ENCODE results near the gene GLS2.
A peak's percentile ranks its signal among the peaks of the same experiment; 100 is the strongest.
"Not testable (repeated sequence)": the region's sequence is repeated elsewhere in the genome, so short reads cannot be mapped to it uniquely, and the experiment has no call there.

GLS2 gene

GRCh38 chr12:56510786-56511185, 22.8 kb upstream of the GLS2 start:
- no peak for TF ChIP-seq CTCF (conservative IDR thresholded peaks at IDR 0.05; ENCODE audit: low read length)
- DNase-seq (ENCODE audit: low read depth), result no peak
- H3K4me3 ChIP-seq (ENCODE audit: low read length), result no peak overlapping the region

- not testable (repeated sequence) for DNase-seq (ENCODE audit: low read depth); H3K4me3 ChIP-seq (ENCODE audit: low read length)
Observed at GRCh38 chr12:56499879-56500278, 11.9 kb upstream of the GLS2 start.

- DNase-seq (ENCODE audit: low read depth); H3K4me3 ChIP-seq (ENCODE audit: low read length): not testable (repeated sequence)
Observed at GRCh38 chr12:56499452-56499851, 11.5 kb upstream of the GLS2 start.

DNA sequence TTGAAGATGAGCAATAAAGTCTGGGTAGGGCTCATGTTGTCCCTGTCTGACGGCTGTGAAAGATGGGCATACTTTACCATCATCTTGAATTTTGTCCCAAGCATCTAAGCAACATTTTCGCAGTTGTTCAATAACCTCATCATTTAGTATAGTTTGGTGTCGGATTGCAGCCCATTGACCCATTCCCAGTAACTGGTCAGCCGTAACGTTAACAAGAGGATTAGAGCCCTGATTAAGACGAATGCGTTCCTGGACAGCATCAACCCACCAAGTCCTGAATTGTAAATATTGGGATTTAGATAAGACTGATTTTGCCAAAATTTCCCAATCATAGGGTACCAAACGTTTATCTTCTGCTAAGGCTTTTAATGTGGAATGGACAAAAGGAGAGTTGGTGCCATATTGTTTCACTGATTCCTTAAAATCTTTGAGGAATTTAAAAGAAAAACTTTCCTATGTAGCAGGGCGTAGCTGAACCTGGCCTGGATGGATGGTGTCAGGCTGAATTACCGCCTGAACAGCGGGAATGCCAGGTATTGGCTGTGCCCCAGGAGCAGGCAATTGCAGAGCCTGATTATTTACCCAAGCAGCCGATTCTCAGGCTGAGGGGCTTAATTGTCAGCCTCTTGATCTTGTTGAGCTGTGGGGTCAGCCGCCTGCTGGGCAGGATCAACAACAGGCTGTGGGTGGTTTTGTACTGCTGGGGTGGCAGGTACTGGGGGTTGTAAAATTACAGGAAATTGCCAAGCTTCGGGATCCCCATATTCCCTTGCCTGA, 10.4 kb upstream of the GLS2 start:
- not testable (repeated sequence) for DNase-seq (ENCODE audit: low read depth); H3K4me3 ChIP-seq (ENCODE audit: low read length)

DNA sequence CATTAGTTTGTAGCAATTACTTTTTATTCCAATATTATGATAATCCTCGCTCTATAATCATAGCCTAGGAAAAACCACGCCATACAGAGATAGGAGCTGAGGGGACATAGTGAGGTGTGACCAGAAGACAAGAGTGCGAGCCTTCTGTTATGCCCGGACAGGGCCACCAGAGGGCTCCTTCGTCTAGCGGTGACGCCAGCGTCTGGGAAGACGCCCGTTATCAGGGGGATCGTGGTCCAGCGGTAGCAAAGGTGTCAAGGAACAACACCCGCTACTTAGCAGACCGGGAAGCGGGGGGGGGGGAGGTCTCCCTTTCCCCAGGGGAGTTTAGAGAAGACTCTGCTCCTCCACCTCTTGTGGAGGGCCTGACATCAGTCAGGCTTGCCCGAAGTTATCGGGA, 8.7 kb upstream of the GLS2 start:
- TF ChIP-seq CTCF (conservative IDR thresholded peaks at IDR 0.05; ENCODE audit: low read length), result peak; percentile 41

GRCh38 chr12:56494481-56494880, 6.5 kb upstream of the GLS2 start:
- DNase-seq (ENCODE audit: low read depth); H3K4me3 ChIP-seq (ENCODE audit: low read length): not testable (repeated sequence)

More for the DNA sequence above, 8.7 kb upstream of the GLS2 start:
- H3K4me3 ChIP-seq (ENCODE audit: low read length), result peak overlapping the region; percentile 20
- peak; percentile 20 for DNase-seq (ENCODE audit: low read depth)

DNA sequence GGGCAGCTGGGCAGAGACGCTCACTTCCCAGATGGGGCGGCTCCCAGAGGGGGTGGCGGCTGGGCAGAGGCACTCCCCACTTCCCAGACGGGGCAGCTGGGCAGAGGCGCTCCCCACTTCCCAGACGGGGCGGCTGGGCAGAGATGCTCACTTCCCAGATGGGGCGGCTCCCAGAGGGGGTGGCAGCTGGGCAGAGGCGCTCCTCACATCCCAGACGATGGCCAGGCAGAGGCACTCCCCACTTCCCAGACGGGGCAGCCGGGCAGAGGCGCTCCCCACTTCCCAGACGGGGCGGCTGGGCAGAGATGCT, 6.1 kb upstream of the GLS2 start:
- H3K4me3 ChIP-seq (ENCODE audit: low read length); DNase-seq (ENCODE audit: low read depth): not testable (repeated sequence)

- not testable (repeated sequence) for DNase-seq (ENCODE audit: low read depth); H3K4me3 ChIP-seq (ENCODE audit: low read length)
Observed at GRCh38 chr12:56493409-56494105, 5.6 kb upstream of the GLS2 start.

- H3K4me3 ChIP-seq (ENCODE audit: low read length), result no peak overlapping the region
- TF ChIP-seq CTCF (conservative IDR thresholded peaks at IDR 0.05; ENCODE audit: low read length), result no peak
- no peak for DNase-seq (ENCODE audit: low read depth)
Observed at GRCh38 chr12:56490360-56490759, 2.4 kb upstream of the GLS2 start.

DNA sequence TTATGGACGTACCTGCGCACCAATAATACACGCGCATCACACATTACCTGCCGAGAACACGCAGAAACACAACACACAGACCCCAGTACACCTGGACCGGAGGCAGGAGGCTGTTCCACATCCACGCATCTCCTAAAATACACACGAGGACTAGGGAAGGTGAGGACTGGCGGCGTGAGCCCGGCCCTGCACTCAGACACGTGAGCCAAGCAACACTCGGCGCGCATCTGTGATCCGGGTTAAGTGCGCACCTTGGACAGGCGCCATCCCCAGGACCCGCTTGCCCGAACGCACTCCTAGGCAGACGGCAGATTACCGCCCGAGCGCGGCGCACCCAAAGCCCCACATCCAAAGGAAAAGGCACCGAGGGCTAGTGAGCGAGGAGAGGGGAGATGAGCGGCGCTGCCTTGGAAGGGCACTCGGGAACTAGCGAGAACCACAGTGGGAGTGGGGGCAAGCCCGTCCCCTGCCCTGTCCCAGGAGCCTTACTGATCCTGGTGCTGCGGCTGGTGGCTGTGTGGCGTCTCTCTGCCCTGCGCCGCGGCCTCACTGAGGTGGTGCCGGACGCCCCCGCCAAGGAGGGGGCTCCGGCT, 417 bp downstream of the GLS2 start:
- DNase-seq (ENCODE audit: low read depth), result no peak
- peak overlapping the region; percentile 61 for H3K4me3 ChIP-seq (ENCODE audit: low read length)
- TF ChIP-seq CTCF (conservative IDR thresholded peaks at IDR 0.05; ENCODE audit: low read length), result no peak
